GM19023 (cell line): Measurements from ENCODE around the gene CDX1.

ENCODE experiments used
- ATAC-seq: cut with Tn5 transposase; IDR thresholded peaks from one replicate; pipeline ENCODE4 v1.9.1; 2021; ENCODE audit warnings: mild to moderate bottlenecking, moderate library complexity; ENCODE audit not compliant: unreplicated experiment

CDX1 gene

DNA sequence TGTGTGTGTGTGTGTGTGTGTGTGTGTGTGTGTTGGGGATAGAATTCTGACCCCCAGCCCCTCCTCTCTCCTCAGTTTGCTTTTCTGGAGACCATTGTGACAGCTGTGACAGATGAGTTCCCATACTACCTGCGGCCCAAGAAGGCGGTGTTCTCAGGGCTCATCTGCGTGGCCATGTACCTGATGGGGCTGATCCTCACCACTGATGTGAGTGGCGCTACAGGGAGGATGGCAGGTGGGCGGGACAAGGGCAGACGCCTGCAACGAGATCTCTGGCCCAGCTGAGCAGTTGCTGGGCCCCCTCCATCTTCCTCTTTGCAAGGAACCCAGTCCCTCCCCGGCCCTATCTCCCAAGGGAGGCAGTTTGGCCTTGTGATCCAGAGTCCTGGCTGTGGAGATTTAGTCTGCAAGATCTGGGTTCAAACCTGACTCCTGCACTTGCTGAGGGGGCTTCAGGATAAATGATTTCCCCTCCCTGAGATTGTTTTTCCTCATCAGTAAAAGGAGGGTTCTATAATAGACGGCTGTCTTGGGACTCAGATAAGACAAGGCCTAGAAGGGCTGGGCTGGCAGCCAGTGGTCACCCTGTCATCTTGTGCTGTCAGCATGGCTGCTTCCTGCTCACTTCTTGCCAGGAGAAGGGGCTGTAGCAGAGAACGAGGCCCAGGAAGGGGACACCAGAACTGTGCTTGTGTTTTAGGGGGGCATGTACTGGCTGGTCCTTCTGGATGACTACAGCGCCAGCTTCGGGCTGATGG is 37.4 kb downstream of the CDX1 start:
- no peak for ATAC-seq

DNA sequence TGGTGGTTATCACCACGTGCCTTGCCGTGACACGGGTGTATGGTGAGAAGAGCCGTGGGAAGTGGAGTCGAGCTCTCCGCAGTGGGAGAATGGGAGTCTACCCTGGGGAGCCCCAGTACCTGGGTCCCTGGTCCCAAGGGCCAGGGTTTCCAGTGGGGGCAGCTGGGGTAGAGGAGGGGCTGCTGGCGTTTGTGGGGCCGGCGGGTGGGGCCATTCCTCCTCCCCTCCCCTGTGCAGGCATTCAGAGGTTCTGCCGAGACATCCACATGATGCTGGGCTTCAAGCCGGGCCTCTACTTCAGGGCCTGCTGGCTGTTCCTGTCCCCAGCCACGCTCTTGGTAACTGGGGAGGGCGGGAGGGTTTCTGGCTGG is 38.0 kb downstream of the CDX1 start:
- no peak for ATAC-seq

DNA sequence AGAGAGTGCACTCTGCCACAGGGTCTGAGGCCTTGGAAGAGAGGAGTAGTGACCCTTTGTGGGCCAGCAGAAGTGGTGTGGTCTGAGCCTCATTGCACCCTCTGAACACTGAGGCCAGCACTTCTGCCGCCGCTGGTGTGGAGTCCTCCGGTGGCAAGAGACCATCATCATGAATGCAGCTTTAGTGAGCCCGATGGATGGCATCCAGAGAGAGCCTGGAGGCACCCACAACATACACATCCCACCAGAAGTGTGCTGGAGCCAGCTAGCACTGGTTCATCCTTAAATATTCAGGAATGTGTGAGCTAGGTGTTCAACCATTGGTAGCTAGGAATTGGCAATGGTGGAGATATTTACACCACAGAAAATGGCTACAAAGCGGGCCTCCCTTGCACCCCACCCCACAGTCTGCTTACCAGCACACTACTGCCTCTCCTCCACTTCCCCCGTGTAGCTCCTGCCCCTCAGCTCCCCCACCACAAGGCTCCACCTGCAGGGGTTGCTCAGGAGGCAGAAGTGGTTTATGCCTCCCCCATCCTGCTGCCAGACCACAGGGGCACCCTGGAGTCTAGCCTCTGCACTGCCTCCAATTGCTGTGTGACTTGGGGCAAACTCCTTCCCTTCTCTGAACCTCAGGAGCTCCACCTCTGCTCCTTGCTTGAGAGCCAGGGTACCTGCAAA is 39.7 kb downstream of the CDX1 start:
- ATAC-seq, result no peak

DNA sequence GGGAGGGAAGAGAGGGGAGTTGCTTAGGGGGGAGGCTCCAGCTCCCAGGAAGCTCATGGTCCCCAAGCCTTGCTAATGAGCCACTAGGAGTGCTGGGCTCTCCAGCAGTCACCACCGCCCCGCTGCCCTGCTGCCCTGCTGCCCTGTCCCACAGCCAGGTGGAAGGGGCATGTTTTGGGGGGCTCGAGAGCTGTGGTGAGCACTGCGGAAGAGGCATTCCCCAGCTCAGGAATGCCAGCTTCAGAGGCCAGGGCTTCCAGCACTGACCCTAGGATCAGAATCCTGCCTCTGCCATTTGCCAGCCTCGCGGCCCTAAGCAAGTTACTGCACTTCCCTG is 40.2 kb downstream of the CDX1 start:
- no peak for ATAC-seq

DNA sequence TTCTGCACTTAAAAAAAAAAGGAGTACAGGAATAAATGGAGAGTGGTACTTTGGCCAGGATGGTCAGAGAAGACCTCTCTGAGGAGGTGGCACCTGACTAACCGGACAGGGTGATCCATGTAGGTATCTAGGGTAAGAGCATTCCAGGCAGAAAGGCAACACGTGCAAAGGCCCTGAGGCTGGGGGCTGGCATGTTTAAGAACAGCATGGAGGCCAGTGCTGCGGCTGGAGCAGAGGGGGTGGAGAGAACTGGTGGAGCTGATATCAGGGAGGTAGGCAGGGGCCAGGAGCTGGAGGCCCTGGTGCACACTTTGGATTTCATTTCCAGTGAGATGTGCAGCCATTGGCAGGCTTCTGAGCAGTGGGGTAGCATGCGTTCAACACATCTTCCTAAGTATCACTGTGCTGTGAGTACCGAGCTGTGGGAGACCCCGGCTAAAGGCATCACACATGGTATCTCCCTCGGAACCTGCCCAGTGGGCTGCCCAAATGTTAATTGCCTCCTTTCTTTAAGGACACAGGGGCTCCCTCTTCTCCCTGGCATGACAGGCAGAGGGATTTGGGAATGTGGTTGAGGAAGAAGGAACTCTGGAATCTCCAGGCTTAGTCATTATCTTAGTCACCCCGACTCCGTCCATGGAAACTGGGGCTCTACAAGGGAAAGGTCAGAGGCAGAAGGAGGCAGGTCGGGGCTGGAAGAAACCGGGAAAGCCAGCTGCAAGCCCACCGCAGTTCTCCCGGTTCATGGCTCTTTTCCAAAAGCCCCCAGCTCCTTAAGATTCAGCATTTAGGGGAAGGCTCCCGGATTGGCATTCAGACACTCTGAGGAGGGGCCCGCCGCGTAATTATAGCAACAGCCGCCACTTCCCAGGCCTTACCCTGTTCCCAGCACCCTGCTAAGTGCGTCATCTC is 41.9 kb downstream of the CDX1 start:
- no peak for ATAC-seq

DNA sequence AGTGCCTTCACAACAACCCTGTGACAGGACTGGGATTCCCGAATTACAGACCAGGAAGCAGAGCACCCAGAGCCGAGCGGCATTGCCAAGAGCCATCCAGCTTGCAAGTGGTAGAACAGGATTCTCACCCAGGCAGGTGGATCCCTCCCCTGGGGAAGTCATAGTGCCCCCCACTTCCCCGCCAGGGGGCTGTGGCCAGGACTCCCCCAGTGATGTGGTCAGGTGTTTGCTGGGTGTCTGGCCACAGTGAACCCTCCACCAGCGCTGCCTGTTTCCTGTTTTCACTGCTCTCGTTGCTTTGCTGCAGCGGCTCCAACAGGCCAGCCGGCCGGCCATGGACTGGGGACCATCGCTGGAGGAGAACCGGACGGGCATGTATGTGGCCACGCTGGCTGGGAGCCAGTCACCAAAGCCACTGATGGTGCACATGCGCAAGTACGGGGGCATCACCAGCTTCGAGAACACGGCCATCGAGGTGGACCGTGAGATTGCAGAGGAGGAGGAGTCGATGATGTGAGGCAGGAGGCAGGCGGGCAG is 42.6 kb downstream of the CDX1 start:
- no peak for ATAC-seq

DNA sequence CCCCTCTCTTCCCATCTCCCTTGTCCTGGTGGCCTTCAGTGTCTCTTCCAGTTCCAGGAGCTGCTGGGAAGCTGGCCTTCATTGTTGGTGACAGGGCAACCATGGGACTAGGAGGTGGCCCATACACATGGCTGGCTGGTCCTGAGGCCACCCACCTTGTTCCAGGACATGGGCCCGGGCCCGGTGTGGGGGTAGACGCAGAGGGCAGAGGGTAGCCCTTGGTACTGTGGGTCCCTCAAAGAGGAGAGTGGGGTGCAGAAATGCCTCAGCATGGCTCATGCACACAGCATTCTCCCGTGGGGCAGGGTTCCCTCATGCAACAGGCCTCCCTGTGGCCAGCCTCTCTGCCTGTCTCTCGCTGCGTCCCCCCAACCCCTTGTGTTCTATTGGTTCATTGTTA is 44.1 kb downstream of the CDX1 start:
- no peak for ATAC-seq

DNA sequence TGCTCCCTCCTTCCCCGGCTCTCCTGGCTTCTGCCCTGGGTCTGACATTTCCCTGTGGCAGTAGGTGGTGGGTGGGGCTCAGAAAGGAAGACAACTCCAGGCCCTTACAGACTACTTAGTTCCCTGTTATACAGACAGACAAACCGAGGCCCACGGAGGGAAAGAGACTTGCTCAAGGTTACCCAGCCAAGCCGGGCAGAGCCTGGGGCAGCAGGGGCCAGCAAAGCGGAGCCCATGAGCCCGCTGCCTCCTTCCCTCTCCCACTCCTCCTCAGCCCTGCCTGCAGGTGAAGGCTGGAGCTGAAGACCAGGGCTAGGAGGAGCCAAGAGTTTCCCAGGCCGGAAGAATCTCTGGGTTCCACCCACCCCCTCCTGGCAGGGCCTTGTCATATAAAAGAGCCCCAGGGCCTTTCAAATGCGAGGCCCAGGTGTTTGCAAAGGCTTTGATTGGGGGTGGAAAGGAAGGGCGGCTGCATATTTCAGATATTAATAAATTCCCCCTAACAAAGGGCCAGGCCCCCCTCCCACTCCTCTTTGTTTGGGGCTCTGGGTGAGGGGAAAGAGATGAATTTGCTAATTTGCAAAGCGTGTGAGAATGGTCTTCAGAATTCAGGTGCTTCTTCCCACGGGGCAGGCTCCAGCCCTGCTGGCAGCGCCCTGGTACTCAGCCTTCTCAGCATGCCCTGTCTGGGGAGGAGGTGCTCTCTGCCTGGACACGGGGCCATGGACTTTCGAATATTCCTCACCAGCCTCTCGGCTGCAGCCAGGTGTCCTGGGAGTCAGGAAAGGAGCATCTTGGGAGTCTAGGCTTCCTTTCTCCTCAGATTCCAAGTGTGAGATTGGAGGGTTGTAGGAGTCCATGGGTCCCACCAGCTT is 44.8 kb downstream of the CDX1 start:
- no peak for ATAC-seq

DNA sequence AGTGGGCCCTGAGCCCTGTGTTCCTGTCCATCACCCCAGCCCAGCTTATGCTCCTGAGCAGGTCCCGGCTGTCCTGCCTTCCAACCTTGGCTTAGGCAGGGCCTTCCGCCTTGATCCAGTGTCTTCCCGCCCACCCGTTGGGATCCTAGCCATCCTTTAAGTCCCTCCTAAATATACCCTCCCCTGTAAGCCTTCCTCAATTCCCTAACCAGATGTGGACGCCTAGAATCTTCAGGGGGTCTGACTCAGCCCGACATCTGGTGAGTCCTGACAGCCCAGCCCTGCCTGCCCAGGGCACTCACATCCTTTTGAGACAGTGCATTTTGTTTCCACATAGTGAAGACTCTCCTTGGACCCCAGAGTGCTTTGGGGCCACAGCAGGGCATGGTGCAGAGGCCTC is 47.0 kb downstream of the CDX1 start:
- ATAC-seq, result no peak

DNA sequence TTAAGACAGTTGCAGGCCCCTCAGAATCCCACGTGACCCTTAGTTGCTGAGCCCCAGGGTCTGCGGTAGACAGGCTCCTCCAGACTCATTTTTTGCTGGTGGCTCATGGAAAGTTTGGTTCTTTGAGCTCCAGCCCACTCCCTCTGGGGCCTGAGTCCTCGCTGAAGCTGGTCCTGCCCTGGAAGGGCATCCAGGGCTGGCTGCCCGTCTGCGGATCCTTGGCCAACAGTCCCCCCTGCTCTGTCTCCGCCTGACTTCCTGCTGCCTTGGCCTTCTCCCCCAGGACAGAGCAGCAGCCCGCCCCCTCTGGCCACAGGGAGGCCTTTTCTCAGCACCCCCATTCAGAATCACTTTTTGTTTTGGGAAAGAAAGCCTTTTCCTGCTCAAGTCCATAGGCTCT is 47.7 kb downstream of the CDX1 start:
- ATAC-seq, result no peak

DNA sequence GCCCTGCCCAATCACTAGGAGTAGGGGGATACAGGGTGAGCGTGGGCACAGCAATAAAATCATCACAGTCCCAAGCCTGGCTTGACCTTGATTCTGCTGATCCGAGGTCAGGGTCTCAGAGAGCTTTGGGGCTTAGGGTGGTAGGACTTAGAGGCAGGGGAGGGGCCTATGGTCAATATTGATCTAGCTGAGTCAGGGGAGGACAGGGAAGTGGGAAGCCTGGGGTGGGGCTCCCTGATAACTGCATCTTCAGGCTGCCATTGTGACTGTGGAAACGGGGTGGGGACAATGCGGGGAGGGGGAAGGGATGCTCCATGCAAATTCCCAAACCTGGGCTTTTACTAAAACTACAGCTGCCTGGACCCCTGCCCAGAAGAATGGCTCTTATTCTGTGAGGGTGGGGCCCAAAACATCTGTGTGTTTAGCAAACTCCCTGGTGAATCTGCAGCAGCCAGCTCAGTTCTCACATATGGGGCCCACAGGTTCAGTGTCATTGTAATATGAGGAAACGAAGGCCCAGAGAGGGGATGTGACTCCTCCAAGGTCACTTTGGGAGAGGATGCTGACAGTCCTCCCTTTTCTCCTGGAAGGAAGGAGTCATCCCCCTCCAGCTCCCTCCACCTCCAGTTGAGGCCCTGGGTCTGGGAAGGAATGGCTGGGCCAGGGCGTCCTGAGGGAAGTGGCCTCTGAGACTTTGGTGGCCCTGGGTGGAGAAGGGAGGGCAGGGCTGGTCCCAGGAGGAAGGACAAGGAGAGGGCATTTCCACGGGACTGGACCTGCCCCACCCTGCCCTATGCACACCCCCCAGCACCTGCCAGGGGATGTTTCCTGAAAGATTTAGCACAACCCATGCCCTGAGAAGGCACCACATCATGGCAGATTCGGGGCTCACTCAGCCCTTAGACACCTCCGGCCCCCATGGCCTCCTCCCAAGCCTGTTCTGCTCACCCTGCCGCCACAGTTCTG is 49.7 kb downstream of the CDX1 start:
- ATAC-seq, result no peak

DNA sequence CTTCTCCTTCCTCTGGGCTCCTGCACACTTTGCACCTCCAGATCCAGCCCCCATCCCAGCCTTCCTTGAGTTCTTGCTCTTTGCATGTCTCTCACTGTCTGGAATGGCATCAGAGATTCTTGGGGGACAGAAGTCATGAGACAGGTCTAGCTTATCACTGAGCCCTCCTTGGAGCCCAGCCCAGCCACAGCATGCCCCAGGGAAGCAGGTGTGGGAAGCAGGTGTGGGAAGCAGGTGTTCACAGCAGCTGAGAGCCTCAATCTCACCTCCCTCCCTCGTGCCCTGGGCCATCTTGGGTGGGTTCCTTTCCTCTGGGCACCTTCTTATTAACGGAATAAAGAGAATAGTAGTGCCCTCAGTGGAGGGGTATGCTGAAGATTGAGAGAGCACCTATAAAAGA is 50.5 kb downstream of the CDX1 start:
- ATAC-seq, result no peak

DNA sequence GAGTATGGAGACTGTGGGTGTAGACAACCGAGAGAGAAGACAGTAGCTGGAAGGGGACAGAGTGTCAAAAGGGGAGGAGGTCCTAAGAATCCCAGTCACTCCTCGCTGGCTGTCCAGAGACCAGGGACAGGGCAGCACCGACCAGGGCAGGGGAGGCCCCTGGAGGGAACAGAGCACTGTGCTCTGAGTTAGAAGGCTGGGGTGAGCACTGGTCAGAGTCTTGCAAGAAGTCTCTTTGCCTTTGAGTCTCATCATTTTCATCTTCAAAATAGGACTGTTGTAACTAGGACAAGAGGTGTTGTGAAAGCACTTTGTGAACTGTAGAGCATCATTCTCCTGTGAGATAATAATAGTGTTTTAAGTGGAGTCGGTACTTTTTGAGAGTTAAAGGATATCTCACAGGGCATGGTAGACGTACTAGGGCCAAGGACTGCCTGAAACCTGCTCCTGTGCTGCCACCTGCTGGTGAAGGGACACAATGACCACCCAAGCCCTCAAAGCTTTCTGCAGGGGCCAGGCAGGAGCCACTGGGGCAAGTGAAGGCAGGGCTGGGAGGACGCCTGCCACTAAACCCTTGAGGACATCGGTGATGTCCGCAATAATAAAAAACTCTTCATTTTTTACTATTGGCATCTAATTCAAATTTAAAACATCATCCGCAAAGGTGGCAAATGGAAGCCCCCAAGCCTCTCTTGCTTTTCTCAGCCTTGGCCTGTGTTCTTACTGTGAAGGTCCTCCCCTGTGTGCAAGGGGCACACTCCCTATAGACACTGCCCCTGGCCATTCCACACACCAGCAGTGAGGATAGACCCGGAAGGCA is 51.5 kb downstream of the CDX1 start:
- peak; percentile 85 for ATAC-seq

DNA sequence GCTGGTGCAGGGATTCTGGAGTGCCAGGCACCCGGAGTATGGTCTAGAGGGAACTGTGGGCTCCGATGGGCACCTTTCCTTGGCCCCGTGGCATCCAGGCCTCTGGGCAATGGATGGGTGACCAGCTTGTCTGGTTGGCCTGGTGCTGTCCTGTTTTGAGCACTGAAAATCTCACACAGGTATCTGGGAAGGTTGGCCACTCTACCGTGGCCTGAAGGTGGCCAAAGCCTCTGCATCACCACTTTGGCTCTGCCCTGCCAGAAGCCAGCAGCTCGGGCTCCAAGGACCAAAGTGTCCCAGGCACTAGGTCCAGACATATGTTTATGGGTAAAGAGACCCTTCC is 52.1 kb downstream of the CDX1 start:
- no peak for ATAC-seq

DNA sequence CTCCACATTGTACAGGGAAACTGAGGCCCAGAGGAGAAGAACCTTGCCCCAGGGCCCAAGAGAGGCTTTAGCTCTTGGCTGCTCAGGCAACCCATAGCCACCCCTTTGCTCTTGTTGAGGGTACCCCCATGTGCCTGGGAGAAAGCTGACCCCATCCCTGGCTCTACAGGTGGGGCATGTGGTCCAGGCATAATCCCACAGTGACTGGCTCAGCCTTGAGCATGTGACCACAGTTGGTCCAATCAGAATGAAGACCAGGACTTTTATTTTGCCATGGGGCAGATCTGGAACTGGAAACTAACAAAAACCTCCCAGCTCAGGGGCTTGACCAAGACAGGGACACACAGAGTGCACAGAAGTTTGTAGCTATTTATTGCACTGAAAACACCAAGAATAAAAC is 52.6 kb downstream of the CDX1 start:
- no peak for ATAC-seq

DNA sequence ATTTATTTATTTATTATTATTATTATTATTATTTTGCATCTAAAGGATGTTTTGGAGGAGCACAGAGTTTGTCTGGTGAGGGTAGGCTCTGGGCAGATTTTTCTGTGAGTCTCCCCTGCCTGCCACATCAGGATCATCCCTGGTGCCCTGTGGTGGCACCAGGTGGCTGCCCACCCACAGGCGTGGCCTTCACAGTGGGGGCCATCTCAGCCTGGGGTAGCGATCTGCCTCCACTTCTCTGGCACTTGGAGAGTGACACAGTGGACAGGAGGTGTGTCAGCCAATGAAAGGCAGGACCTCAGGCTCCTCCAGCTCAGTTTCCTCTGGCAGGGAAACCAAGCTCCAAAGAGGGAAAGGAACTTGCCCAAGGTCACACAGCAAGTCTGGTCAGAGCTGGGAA is 53.3 kb downstream of the CDX1 start:
- no peak for ATAC-seq

DNA sequence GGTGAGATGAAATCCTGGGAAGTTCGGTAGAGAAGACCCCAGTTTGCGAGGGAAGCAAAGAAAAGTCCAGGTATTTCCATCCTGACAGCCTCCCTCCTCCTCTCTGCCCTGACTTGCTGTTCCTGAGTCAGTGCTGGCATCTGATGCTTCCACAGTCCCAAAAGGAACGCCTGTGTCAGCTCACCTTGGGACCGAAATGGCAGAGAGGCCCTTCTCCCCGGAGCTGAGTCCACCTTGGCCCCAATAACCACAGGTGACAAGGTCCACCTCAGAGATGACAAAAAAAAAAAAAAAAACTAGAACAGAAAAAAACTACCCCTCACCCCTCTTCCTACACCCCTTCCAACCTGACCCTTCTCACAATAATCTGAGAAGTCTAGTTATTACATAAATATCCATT is 54.9 kb downstream of the CDX1 start:
- ATAC-seq, result no peak

DNA sequence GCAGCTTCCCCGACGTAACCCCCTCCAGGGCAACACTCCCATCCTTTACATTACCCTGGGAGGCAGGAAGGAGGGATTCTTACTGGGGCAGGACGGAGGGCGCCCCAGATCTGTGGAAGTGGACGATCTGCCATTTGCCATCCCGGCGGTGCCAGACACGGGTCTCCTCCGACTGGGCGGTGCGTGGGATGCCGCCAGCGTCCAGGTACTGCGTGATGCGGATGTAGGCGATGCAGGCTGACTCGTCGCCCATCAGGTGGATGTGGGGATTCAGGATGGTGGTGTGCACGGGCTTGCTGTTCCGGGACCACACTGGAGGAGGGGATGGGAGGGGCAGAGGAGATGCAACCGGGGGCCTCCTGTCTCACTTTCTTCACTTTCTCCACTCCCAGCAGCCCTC is 56.3 kb downstream of the CDX1 start:
- ATAC-seq, result no peak

DNA sequence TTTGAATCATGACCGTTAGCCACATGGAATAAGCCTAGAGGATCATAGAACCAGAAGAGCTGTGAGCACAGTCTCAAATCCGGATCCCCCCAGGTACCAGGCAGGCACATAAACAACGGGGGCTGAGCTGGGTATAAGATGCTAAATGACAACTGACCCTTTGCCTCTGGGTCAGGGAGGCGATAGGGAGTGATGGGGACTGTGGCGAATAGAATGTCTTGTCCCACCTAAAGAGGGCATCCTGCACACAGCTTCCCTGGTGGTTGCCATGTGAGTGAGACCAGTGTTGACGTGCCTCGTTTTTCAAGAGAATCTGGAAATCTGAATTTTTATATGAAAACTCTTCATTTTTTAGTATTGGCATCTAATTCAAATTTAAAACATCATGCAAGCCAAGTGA is 56.9 kb downstream of the CDX1 start:
- no peak for ATAC-seq
